Measurements from ENCODE around the gene XPO6. TPM values are rescaled to one million over a fixed set of nuclear protein-coding genes. Genes with fewer than 3 reads are reported as not detected.
A peak's percentile ranks its signal among the peaks of the same experiment; 100 is the strongest.

Gene XPO6
- total and polyA plus RNA-seq, 4 donors: 28.0 to 103 (median 86.8) TPM

GRCh38 chr16:28069971-28070794, 141.6 kb downstream of the XPO6 start:
- WGBS, 2 donors: 62 to 63% methylated on average over 31 of the region's 31 CpGs
- intact Hi-C loops (cut with DNase I): loop anchor here (2.0 to 10.0 kb wide), 8 partner anchors 97 to 433 kb away; no protein-coding TSS in a partner anchor
- Histone ChIP-seq H3K36me3 (ENCODE audit: control insufficient read depth in 1 of 2, insufficient read depth in 2 of 2, low read length in 1 of 2) (no peaks in the 10 kb centered on the region), H3K27ac (ENCODE audit: low read depth in 1 of 2, low read length in 2 of 2) (no peak overlapping the region), H3K27me3 (ENCODE audit: control insufficient read depth in 1 of 2, insufficient read depth in 2 of 2, low read length in 1 of 2) (no peaks in the 10 kb centered on the region), H3K4me3 (ENCODE audit: low read length in 2 of 2) (no peak overlapping the region), H3K4me1 (ENCODE audit: control insufficient read depth in 1 of 2, insufficient read depth in 2 of 2, low read length in 2 of 2) (no peaks in the 10 kb centered on the region), H3K9me3 (ENCODE audit: control insufficient read depth, low read length) (no peaks in the 10 kb centered on the region)
- DNase-seq: peak in 1 of 2 donors; percentile 34
- ATAC-seq (ENCODE audit: low FRiP score): no peak

DNA sequence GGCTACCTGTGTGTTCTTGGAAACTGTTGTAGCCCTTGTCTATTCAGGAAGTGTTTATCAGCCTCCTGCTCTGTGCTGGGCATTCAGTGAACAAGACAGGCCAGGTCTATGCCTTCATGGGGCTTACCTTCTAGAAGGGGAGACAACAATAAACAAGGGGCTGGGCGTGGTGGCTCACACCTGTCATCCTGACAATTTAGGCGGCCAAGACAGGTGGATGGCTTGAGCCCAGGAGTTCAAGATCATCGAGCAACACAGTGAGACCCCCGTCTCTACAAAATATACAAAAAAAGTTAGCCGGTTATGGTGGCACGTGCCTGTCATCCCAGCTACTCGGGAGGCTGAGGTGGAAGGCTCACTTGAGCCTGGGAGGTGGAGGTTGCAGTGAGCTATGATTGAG, 142.8 kb downstream of the XPO6 start:
- peak overlapping the region in 1 of 2 donors; percentile 50 for H3K27ac ChIP-seq (ENCODE audit: low read depth in 1 of 2, low read length in 2 of 2)
- no peaks in the 10 kb centered on the region for H3K9me3 ChIP-seq (ENCODE audit: control insufficient read depth, low read length)
- H3K4me1 ChIP-seq (ENCODE audit: control insufficient read depth in 1 of 2, insufficient read depth in 2 of 2, low read length in 2 of 2): no peaks in the 10 kb centered on the region
- intact Hi-C loops (cut with DNase I): loop anchor here (2.0 to 10.0 kb wide), 4 partner anchors 96 to 314 kb away; no protein-coding TSS in a partner anchor
- WGBS, 2 donors: 95 to 98% methylated on average over 7 of the region's 7 CpGs
- peak in 1 of 2 donors; percentile 6 for DNase-seq
- no peaks in the 10 kb centered on the region for H3K27me3 ChIP-seq (ENCODE audit: control insufficient read depth in 1 of 2, insufficient read depth in 2 of 2, low read length in 1 of 2)
- no peak for ATAC-seq (ENCODE audit: low FRiP score)
- no peaks in the 10 kb centered on the region for H3K36me3 ChIP-seq (ENCODE audit: control insufficient read depth in 1 of 2, insufficient read depth in 2 of 2, low read length in 1 of 2)
- no peak overlapping the region for H3K4me3 ChIP-seq (ENCODE audit: low read length in 2 of 2)

- H3K27ac ChIP-seq (ENCODE audit: low read depth in 1 of 2, low read length in 2 of 2): no peak overlapping the region
Observed at GRCh38 chr16:28067604-28068379, 144.0 kb downstream of the XPO6 start.

GRCh38 chr16:28064706-28065249, 147.0 kb downstream of the XPO6 start:
- Histone ChIP-seq H3K4me3 (ENCODE audit: low read length in 2 of 2) (no peak overlapping the region), H3K27me3 (ENCODE audit: control insufficient read depth in 1 of 2, insufficient read depth in 2 of 2, low read length in 1 of 2) (no peaks in the 10 kb centered on the region), H3K36me3 (ENCODE audit: control insufficient read depth in 1 of 2, insufficient read depth in 2 of 2, low read length in 1 of 2) (no peaks in the 10 kb centered on the region), H3K9me3 (ENCODE audit: control insufficient read depth, low read length) (no peaks in the 10 kb centered on the region), H3K4me1 (ENCODE audit: control insufficient read depth in 1 of 2, insufficient read depth in 2 of 2, low read length in 2 of 2) (no peaks in the 10 kb centered on the region), H3K27ac (ENCODE audit: low read depth in 1 of 2, low read length in 2 of 2) (no peak overlapping the region)
- peak in 1 of 2 donors; percentile 13 for DNase-seq
- 93 to 97% methylated on average over 15 of the region's 15 CpGs for WGBS, 2 donors
- no peak for ATAC-seq (ENCODE audit: low FRiP score)
- intact Hi-C loops (cut with DNase I): loop anchor here (2.0 to 10.0 kb wide), 4 partner anchors 86 to 310 kb away; no protein-coding TSS in a partner anchor

More at GRCh38 chr16:28067604-28068379, 144.0 kb downstream of the XPO6 start:
- ATAC-seq (ENCODE audit: low FRiP score): no peak
- no peaks in the 10 kb centered on the region for H3K9me3 ChIP-seq (ENCODE audit: control insufficient read depth, low read length)
- no peaks in the 10 kb centered on the region for H3K36me3 ChIP-seq (ENCODE audit: control insufficient read depth in 1 of 2, insufficient read depth in 2 of 2, low read length in 1 of 2)
- H3K4me3 ChIP-seq (ENCODE audit: low read length in 2 of 2): no peak overlapping the region
- DNase-seq: peak in 1 of 2 donors; percentile 46
- H3K4me1 ChIP-seq (ENCODE audit: control insufficient read depth in 1 of 2, insufficient read depth in 2 of 2, low read length in 2 of 2): no peaks in the 10 kb centered on the region
- no peaks in the 10 kb centered on the region for H3K27me3 ChIP-seq (ENCODE audit: control insufficient read depth in 1 of 2, insufficient read depth in 2 of 2, low read length in 1 of 2)
- intact Hi-C loops (cut with DNase I): loop anchor here (2.0 to 10.0 kb wide), 4 partner anchors 95 to 313 kb away; no protein-coding TSS in a partner anchor
- 32 to 39% methylated on average over 14 of the region's 14 CpGs for WGBS, 2 donors

DNA sequence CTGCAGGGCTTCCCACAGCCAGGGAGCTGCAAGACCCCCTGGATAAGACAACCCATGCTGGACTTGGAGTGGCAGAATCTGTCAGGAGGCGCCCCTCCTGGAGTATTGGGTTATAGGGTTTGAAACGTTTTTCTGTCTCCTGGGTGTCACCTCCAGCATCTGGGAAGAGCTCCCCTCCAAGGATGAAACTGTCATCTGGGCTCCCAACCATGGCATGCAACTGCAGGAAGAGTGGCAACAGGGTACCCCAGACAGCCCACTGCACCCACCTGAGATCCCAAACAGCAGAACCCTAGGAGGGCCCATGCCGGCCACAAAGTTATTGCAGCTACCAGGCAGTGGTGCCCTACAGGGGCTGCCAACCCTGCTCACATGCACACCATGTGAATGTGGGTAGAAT, 147.6 kb downstream of the XPO6 start:
- Histone ChIP-seq H3K27me3 (ENCODE audit: control insufficient read depth in 1 of 2, insufficient read depth in 2 of 2, low read length in 1 of 2) (no peaks in the 10 kb centered on the region), H3K27ac (ENCODE audit: low read depth in 1 of 2, low read length in 2 of 2) (no peak overlapping the region), H3K36me3 (ENCODE audit: control insufficient read depth in 1 of 2, insufficient read depth in 2 of 2, low read length in 1 of 2) (no peaks in the 10 kb centered on the region), H3K9me3 (ENCODE audit: control insufficient read depth, low read length) (no peaks in the 10 kb centered on the region), H3K4me3 (ENCODE audit: low read length in 2 of 2) (no peak overlapping the region), H3K4me1 (ENCODE audit: control insufficient read depth in 1 of 2, insufficient read depth in 2 of 2, low read length in 2 of 2) (no peaks in the 10 kb centered on the region)
- ATAC-seq (ENCODE audit: low FRiP score) (no peak), DNase-seq (peak in 1 of 2 donors; percentile 40)
- intact Hi-C loops (cut with DNase I): loop anchor here in 1 of 2 donors (2.0 to 10.0 kb wide), 2 partner anchors 85 to 309 kb away; no protein-coding TSS in a partner anchor
- 52 to 57% methylated on average over 3 of the region's 3 CpGs for WGBS, 2 donors

DNA sequence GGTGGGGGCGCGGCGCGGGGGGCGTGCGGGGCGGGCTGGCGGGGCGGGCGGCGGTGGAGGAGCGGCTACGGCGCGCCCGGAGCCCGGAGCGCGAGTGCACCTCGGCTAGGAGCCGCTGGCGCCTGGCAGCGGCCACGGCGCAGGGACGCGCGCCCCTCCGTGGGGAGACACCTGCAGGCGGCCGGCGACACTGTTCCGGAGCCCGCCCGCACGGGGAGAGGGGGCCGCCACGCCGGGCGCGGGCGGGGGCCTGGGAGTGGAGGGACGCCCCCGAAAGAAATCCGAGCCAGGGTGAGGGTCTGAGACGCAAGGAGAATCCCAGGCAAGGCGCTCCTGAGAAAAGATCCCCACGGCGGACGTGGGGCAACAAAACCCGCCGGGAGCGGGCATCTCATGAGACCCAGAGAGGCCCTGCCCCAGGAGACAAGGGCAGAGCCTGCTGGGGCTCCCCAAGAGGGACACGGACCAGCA, 148.1 kb downstream of the XPO6 start, which contains the start of gene GSG1L:
Gene GSG1L (minus strand): TSS at position 124 of the 471 bp plus-strand sequence. CDS start 290 bp downstream, outside the sequence.
- no peak within 1 kb of the TSS for H3K27ac ChIP-seq (ENCODE audit: low read depth in 1 of 2, low read length in 2 of 2)
- no peak for ATAC-seq (ENCODE audit: low FRiP score)

DNA sequence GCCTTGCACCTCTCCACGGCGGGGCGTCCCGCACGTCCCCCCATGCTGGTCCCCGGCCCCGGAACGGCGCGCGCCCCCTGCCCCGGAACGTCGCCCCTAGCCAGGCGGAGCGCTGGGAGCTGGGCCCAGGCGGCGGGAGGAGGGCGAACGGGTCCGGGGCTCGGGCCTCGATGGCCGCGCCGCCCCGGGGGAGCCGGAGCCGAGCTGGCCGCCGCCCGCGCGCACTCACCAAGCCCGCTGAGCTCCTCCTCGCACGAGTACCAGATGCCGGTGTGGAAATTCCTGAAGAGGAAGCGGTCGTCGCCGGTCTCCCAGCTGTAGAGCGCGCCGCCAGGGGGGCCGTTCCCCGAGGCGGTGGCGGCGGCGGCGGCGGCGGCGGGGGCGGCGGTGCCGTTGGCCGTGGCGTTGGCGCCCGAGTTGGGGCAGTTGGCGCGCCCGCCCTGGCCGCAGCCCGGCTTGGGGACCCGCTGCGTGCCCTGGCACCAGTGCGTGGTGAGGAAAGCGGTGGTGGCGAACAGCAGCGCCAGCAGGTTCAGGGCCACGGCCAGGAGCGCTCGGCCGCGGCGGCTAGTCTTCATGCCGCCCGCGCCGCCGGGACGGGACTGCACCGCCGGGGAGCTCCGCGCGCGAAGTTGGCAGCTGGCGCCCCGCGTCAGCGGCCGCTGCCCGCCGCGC, 148.8 kb downstream of the XPO6 start:
- no peak for ATAC-seq (ENCODE audit: low FRiP score)
- Histone ChIP-seq H3K4me3 (ENCODE audit: low read length in 2 of 2) (peak overlapping the region; percentile 50 to 77), H3K36me3 (ENCODE audit: control insufficient read depth in 1 of 2, insufficient read depth in 2 of 2, low read length in 1 of 2) (no peaks in the 10 kb centered on the region), H3K4me1 (ENCODE audit: control insufficient read depth in 1 of 2, insufficient read depth in 2 of 2, low read length in 2 of 2) (no peaks in the 10 kb centered on the region), H3K27ac (ENCODE audit: low read depth in 1 of 2, low read length in 2 of 2) (no peak overlapping the region), H3K9me3 (ENCODE audit: control insufficient read depth, low read length) (no peaks in the 10 kb centered on the region), H3K27me3 (ENCODE audit: control insufficient read depth in 1 of 2, insufficient read depth in 2 of 2, low read length in 1 of 2) (no peaks in the 10 kb centered on the region)
- 1% methylated on average over 66 to 99 of the region's 99 CpGs for WGBS, 2 donors
- peak in 1 of 2 donors; percentile 51 for DNase-seq
- intact Hi-C loops (cut with DNase I): loop anchor here (2.0 to 10.0 kb wide), 2 partner anchors 20 to 308 kb away; no protein-coding TSS in a partner anchor

More for the DNA sequence above, 148.1 kb downstream of the XPO6 start, which contains the start of gene GSG1L:
- Histone ChIP-seq H3K4me3 (ENCODE audit: low read length in 2 of 2) (peak within 1 kb of the TSS; percentile 50 to 77), H3K27me3 (ENCODE audit: control insufficient read depth in 1 of 2, insufficient read depth in 2 of 2, low read length in 1 of 2) (no peaks in the 10 kb centered on the region), H3K9me3 (ENCODE audit: control insufficient read depth, low read length) (no peaks in the 10 kb centered on the region), H3K4me1 (ENCODE audit: control insufficient read depth in 1 of 2, insufficient read depth in 2 of 2, low read length in 2 of 2) (no peaks in the 10 kb centered on the region), H3K36me3 (ENCODE audit: control insufficient read depth in 1 of 2, insufficient read depth in 2 of 2, low read length in 1 of 2) (no peaks in the 10 kb centered on the region)
- intact Hi-C loops (cut with DNase I): loop anchor here (2.0 to 10.0 kb wide), 3 partner anchors 21 to 309 kb away; no protein-coding TSS in a partner anchor
- WGBS, 2 donors: 1 to 2% methylated on average over 30 to 54 of the region's 54 CpGs
- DNase-seq: peak in 1 of 2 donors; percentile 35
